ENCODE measurements around the gene LPGAT1. TPM values are rescaled to one million over a fixed set of nuclear protein-coding genes. Genes with fewer than 3 reads are reported as not detected.
A peak's percentile ranks its signal among the peaks of the same experiment; 100 is the strongest.

The LPGAT1 gene
- total RNA-seq, 4 donors from 2014 or later, result 49.0 to 76.2 (median 62.2) TPM

DNA sequence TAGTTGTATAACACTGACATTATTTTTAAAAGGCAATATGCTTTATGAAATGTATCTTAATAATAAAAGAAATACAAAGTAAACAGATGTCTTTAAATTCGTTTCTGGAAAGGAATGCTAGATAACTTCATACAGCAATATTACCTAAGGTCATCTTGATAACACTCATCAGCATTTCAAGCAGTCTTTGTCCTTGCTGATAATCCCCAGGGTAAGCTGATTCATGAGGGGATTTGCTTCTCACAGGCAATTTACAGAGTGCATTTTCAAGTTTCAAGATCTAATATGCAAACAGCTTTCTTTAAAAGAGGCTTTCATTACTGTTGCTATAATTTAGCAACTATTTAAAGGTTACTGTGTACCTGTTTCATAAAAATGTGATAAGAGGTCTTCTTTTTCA lies 80.0 kb downstream of the LPGAT1 start:
- no peak overlapping the region for H3K27ac ChIP-seq (replicated peaks in 1 of 4)
- H3K4me3 ChIP-seq, result no peak overlapping the region
- H3K9me3 ChIP-seq, result no peaks in the 10 kb centered on the region
- TF ChIP-seq CTCF (IDR thresholded peaks at IDR 0.05), result no peak
- H3K27me3 ChIP-seq, result no peaks in the 10 kb centered on the region
- H3K36me3 ChIP-seq, result peaks cover 22 to 46% (median 39%) of the 10 kb centered on the region in 4 donors
- no peak for DNase-seq (ENCODE audit: extremely low spot score)
- 42% methylated on average over 1 of the region's 1 CpG for WGBS
- intact Hi-C loops (cut with DNase I), result no loop called here
- no peaks in the 10 kb centered on the region for H3K4me1 ChIP-seq

DNA sequence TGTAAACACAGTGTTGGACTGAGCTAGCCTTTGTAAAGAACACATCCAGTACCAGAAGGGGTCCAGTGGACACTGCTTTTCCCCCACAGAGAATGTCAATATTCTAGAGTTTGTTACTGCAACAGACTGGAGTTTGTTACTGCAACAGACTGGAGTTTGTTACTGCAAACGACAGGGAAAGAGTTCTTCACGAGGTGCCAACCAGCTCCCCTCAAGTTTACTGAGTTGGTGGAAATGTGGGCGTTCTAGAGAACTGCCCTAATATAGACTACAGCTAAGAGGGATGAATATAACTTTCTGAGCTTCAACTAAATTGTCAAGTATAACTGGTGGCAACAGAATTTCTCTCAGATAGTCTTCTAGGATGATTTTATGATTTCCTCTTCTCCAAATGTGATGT lies 81.3 kb downstream of the LPGAT1 start:
- Histone ChIP-seq H3K4me1 (no peaks in the 10 kb centered on the region), H3K27ac (replicated peaks in 1 of 4) (no peak overlapping the region), H3K27me3 (no peaks in the 10 kb centered on the region), H3K4me3 (no peak overlapping the region), H3K36me3 (peaks cover 22 to 49% (median 39%) of the 10 kb centered on the region in 4 donors), H3K9me3 (no peaks in the 10 kb centered on the region)
- intact Hi-C loops (cut with DNase I), result no loop called here
- TF ChIP-seq CTCF (IDR thresholded peaks at IDR 0.05), result no peak
- no peak for TF ChIP-seq EP300 (IDR thresholded peaks at IDR 0.05)
- no peak for TF ChIP-seq POLR2AphosphoS5 (IDR thresholded peaks at IDR 0.05)
- no peak for TF ChIP-seq POLR2A (IDR thresholded peaks at IDR 0.05; ENCODE audit: low read depth)
- no peak for DNase-seq (ENCODE audit: extremely low spot score)
- WGBS, result 86% methylated on average over 3 of the region's 3 CpGs

- DNase-seq (ENCODE audit: extremely low spot score), result no peak
- no peaks in the 10 kb centered on the region for H3K9me3 ChIP-seq
- H3K27me3 ChIP-seq, result no peaks in the 10 kb centered on the region
- H3K27ac ChIP-seq (replicated peaks in 1 of 4), result no peak overlapping the region
- peaks cover 22 to 49% (median 39%) of the 10 kb centered on the region in 4 donors for H3K36me3 ChIP-seq
- 94% methylated on average over 3 of the region's 3 CpGs for WGBS
- H3K4me3 ChIP-seq, result no peak overlapping the region
- no peaks in the 10 kb centered on the region for H3K4me1 ChIP-seq
- intact Hi-C loops (cut with DNase I), result no loop called here
- no peak for TF ChIP-seq POLR2AphosphoS5 (IDR thresholded peaks at IDR 0.05)
Measured at GRCh38 chr1:211748810-211749209, 81.8 kb downstream of the LPGAT1 start.

GRCh38 chr1:211742889-211743529 lies 87.6 kb downstream of the LPGAT1 start:
- H3K4me1 ChIP-seq, result no peaks in the 10 kb centered on the region
- H3K9me3 ChIP-seq, result no peaks in the 10 kb centered on the region
- DNase-seq (ENCODE audit: extremely low spot score), result peak; percentile 1
- peaks cover 0 to 8% (median 0%) of the 10 kb centered on the region in 4 donors for H3K27me3 ChIP-seq
- TF ChIP-seq POLR2AphosphoS5 (IDR thresholded peaks at IDR 0.05), result no peak
- no peak overlapping the region for H3K4me3 ChIP-seq
- H3K36me3 ChIP-seq, result peaks cover 4 to 21% (median 10%) of the 10 kb centered on the region in 4 donors
- WGBS, result 89% methylated on average over 4 of the region's 4 CpGs
- intact Hi-C loops (cut with DNase I), result no loop called here
- H3K27ac ChIP-seq (replicated peaks in 1 of 4), result no peak overlapping the region

DNA sequence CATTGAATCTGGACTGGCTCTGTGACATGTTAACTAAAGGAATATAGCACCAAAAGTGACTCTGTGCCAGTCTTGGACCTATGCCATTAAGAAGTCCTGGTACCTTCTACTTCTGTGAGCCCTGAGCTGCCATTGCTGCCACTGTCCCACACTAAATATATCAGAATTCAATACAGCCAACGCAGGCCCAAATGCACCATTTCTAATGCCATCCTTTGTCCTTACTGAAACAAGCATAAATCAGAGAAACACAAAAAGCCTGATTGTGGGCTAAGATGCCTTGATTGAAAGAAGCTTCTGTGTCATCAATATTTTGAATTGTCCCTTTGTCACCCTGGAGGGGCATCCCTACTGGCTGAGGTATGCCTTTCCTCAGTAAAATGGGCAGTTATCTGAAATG lies 88.3 kb downstream of the LPGAT1 start:
- no peak overlapping the region for H3K27ac ChIP-seq (replicated peaks in 1 of 4)
- DNase-seq (ENCODE audit: extremely low spot score), result no peak
- H3K4me3 ChIP-seq, result no peak overlapping the region
- no peaks in the 10 kb centered on the region for H3K4me1 ChIP-seq
- 100% methylated on average over 1 of the region's 1 CpG for WGBS
- H3K36me3 ChIP-seq, result peaks cover 0 to 14% (median 5%) of the 10 kb centered on the region in 4 donors
- H3K27me3 ChIP-seq, result peaks cover 0 to 8% (median 0%) of the 10 kb centered on the region in 4 donors
- TF ChIP-seq POLR2AphosphoS5 (IDR thresholded peaks at IDR 0.05) (no peak), EP300 (IDR thresholded peaks at IDR 0.05) (no peak), POLR2A (IDR thresholded peaks at IDR 0.05; ENCODE audit: low read depth) (no peak), CTCF (IDR thresholded peaks at IDR 0.05) (no peak)
- no peaks in the 10 kb centered on the region for H3K9me3 ChIP-seq
- intact Hi-C loops (cut with DNase I), result no loop called here

DNA sequence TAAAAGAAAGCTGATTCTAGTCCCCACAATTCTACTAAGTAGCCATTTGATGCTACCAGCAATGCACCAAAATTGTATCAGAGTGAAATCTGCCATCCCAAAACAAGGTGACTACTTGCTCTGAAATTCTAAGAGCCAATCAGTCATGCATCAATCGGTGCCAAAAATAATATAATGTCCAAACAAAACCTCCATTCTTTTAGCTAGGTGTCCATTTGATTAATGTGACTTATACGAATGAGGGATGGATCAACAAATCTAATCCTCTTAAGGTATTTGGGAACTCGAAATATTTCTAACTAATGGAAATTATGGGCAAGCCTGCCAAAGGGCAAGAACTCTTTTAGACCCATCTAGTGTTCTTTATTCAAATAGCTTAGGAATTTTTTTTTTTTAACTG lies 88.8 kb downstream of the LPGAT1 start:
- intact Hi-C loops (cut with DNase I), result no loop called here
- no peak overlapping the region for H3K27ac ChIP-seq (replicated peaks in 1 of 4)
- H3K4me1 ChIP-seq, result no peaks in the 10 kb centered on the region
- DNase-seq (ENCODE audit: extremely low spot score), result no peak
- no peak overlapping the region for H3K4me3 ChIP-seq
- TF ChIP-seq POLR2A (IDR thresholded peaks at IDR 0.05; ENCODE audit: low read depth), result no peak
- no peak for TF ChIP-seq POLR2AphosphoS5 (IDR thresholded peaks at IDR 0.05)
- TF ChIP-seq CTCF (IDR thresholded peaks at IDR 0.05), result no peak
- no peak for TF ChIP-seq EP300 (IDR thresholded peaks at IDR 0.05)
- H3K9me3 ChIP-seq, result no peaks in the 10 kb centered on the region
- WGBS, result 52% methylated on average over 3 of the region's 3 CpGs
- H3K27me3 ChIP-seq, result peaks cover 0 to 8% (median 0%) of the 10 kb centered on the region in 4 donors
- peaks cover 0 to 9% (median 2%) of the 10 kb centered on the region in 4 donors for H3K36me3 ChIP-seq

Data from esophagus muscularis mucosa (tissue), 4 donors.